KOPT-K1 (cell line): Measurements from ENCODE around the gene MEF2C.

Experiments
- H3K27ac ChIP-seq: fragments of 200-600 bp; sonication (generic); 2 replicates; pipeline ENCODE4 v1.5.1; 2016; ENCODE audit warnings: antibody characterized with exemption, mild to moderate bottlenecking, low read depth, low read length; ENCODE audit not compliant: poor library complexity, severe bottlenecking
- H3K36me3 ChIP-seq: fragments of 200-600 bp; sonication (generic); 2 replicates; pipeline ENCODE4 v1.5.1; 2017; ENCODE audit warnings: antibody characterized with exemption, mild to moderate bottlenecking, low read length, moderate library complexity; ENCODE audit not compliant: insufficient read depth
- H3K9me3 ChIP-seq: fragments of 200-600 bp; sonication (generic); 2 replicates; pipeline ENCODE4 v1.5.1; 2017; ENCODE audit warnings: antibody characterized with exemption, low read length, mild to moderate bottlenecking; ENCODE audit not compliant: insufficient read depth, poor library complexity, severe bottlenecking

Gene MEF2C

GRCh38 chr5:88880201-88880600 is 2.8 kb downstream of the MEF2C start:
- H3K9me3 ChIP-seq, result no peaks in the 10 kb centered on the region
- no peaks in the 10 kb centered on the region for H3K36me3 ChIP-seq
- no peak overlapping the region for H3K27ac ChIP-seq

GRCh38 chr5:88879724-88880123 is 3.3 kb downstream of the MEF2C start:
- H3K27ac ChIP-seq, result no peak overlapping the region
- H3K9me3 ChIP-seq, result no peaks in the 10 kb centered on the region
- no peaks in the 10 kb centered on the region for H3K36me3 ChIP-seq

GRCh38 chr5:88878976-88879375 is 4.0 kb downstream of the MEF2C start:
- no peak overlapping the region for H3K27ac ChIP-seq
- H3K36me3 ChIP-seq, result no peaks in the 10 kb centered on the region
- no peaks in the 10 kb centered on the region for H3K9me3 ChIP-seq

- H3K9me3 ChIP-seq, result no peaks in the 10 kb centered on the region
- H3K27ac ChIP-seq, result no peak overlapping the region
- H3K36me3 ChIP-seq, result no peaks in the 10 kb centered on the region
These were observed 5.2 kb downstream of the MEF2C start for GRCh38 chr5:88877826-88878225.

GRCh38 chr5:88876714-88877113 is 6.3 kb downstream of the MEF2C start:
- Histone ChIP-seq H3K27ac (no peak overlapping the region), H3K36me3 (no peaks in the 10 kb centered on the region), H3K9me3 (no peaks in the 10 kb centered on the region)

- H3K9me3 ChIP-seq, result no peaks in the 10 kb centered on the region
- no peak overlapping the region for H3K27ac ChIP-seq
- no peaks in the 10 kb centered on the region for H3K36me3 ChIP-seq
These were observed 7.4 kb downstream of the MEF2C start for GRCh38 chr5:88875341-88876234.

- Histone ChIP-seq H3K27ac (no peak overlapping the region), H3K36me3 (no peaks in the 10 kb centered on the region), H3K9me3 (no peaks in the 10 kb centered on the region)
These were observed 9.5 kb downstream of the MEF2C start for GRCh38 chr5:88873447-88873846.

- no peak overlapping the region for H3K27ac ChIP-seq
- no peaks in the 10 kb centered on the region for H3K36me3 ChIP-seq
- H3K9me3 ChIP-seq, result no peaks in the 10 kb centered on the region
These were observed 10.0 kb downstream of the MEF2C start for GRCh38 chr5:88872971-88873370.

GRCh38 chr5:88870285-88870684 is 12.7 kb downstream of the MEF2C start:
- Histone ChIP-seq H3K36me3 (no peaks in the 10 kb centered on the region), H3K27ac (no peak overlapping the region), H3K9me3 (no peaks in the 10 kb centered on the region)

- no peaks in the 10 kb centered on the region for H3K36me3 ChIP-seq
- H3K27ac ChIP-seq, result no peak overlapping the region
These were observed 14.4 kb downstream of the MEF2C start for GRCh38 chr5:88868468-88869068.

GRCh38 chr5:88867638-88868037 is 15.3 kb downstream of the MEF2C start:
- H3K36me3 ChIP-seq, result no peaks in the 10 kb centered on the region
- no peak overlapping the region for H3K27ac ChIP-seq
- H3K9me3 ChIP-seq, result no peaks in the 10 kb centered on the region

More at GRCh38 chr5:88868468-88869068, 14.4 kb downstream of the MEF2C start:
- H3K9me3 ChIP-seq, result no peaks in the 10 kb centered on the region

GRCh38 chr5:88863523-88863922 is 19.5 kb downstream of the MEF2C start:
- Histone ChIP-seq H3K27ac (no peak overlapping the region), H3K36me3 (no peaks in the 10 kb centered on the region), H3K9me3 (no peaks in the 10 kb centered on the region)

- no peak overlapping the region for H3K27ac ChIP-seq
- no peaks in the 10 kb centered on the region for H3K9me3 ChIP-seq
- H3K36me3 ChIP-seq, result no peaks in the 10 kb centered on the region
These were observed 20.3 kb downstream of the MEF2C start for GRCh38 chr5:88862547-88863175.

- Histone ChIP-seq H3K9me3 (peaks cover 6% of the 10 kb centered on the region), H3K36me3 (no peaks in the 10 kb centered on the region), H3K27ac (no peak overlapping the region)
These were observed 21.8 kb downstream of the MEF2C start for GRCh38 chr5:88861231-88861630.

GRCh38 chr5:88860501-88860900 is 22.5 kb downstream of the MEF2C start:
- Histone ChIP-seq H3K27ac (no peak overlapping the region), H3K9me3 (peaks cover 7% of the 10 kb centered on the region), H3K36me3 (no peaks in the 10 kb centered on the region)
